HepG2 (cell line): ENCODE data around the gene CHST14. TPM values are rescaled to one million over a fixed set of nuclear protein-coding genes. Genes with fewer than 3 reads are reported as not detected.
A peak's percentile ranks its signal among the peaks of the same experiment; 100 is the strongest.

Source experiments
- MXD4 ChIP-seq: IDR thresholded peaks from 2 replicates; pipeline ENCODE4 v1.6.1; 2016; ENCODE audit warnings: mild to moderate bottlenecking, missing biosample characterization, missing genetic modification reagents
- NKX3-1 ChIP-seq: sonication (generic); formaldehyde crosslinking; IDR thresholded peaks from 2 replicates; pipeline ENCODE4 v1.5.0; 2020; ENCODE audit warnings: missing genetic modification reagents
- RCOR2 ChIP-seq: IDR thresholded peaks from 2 replicates; pipeline ENCODE4 v1.6.1; 2016; ENCODE audit warnings: missing biosample characterization, missing genetic modification reagents
- RELA ChIP-seq: sonication (generic); formaldehyde crosslinking; IDR thresholded peaks from 2 replicates; pipeline ENCODE4 v1.4.0; 2020; ENCODE audit warnings: missing genetic modification reagents
- SRF ChIP-seq: IDR thresholded peaks from 2 replicates; pipeline ENCODE4 v1.6.1; 2011; ENCODE audit warnings: mild to moderate bottlenecking, low read depth, low read length, moderate library complexity
- SRSF9 ChIP-seq: fragments of 200-400 bp; formaldehyde crosslinking; IDR thresholded peaks from 2 replicates; pipeline ENCODE4 v1.6.1; 2018; ENCODE audit warnings: borderline replicate concordance, mild to moderate bottlenecking, low read depth, low read length; ENCODE audit not compliant: insufficient read depth, poor library complexity, severe bottlenecking
- SYNCRIP ChIP-seq: fragments of 200-400 bp; formaldehyde crosslinking; IDR thresholded peaks from 2 replicates; pipeline ENCODE4 v1.6.1; 2018; ENCODE audit warnings: mild to moderate bottlenecking, low read depth, low read length; ENCODE audit not compliant: insufficient read depth
- TBP ChIP-seq: sonication (generic); formaldehyde crosslinking; IDR thresholded peaks from 2 replicates; pipeline ENCODE4 v1.5.0; 2020; ENCODE audit warnings: missing genetic modification reagents
- ZNF263 ChIP-seq: sonication (generic); formaldehyde crosslinking; IDR thresholded peaks from 2 replicates; pipeline ENCODE4 v1.4.0; 2020; ENCODE audit warnings: missing genetic modification reagents
- polyA plus RNA-seq, 8 experiments: library from polyadenylated mRNA; depleted of rRNA in 3 of 8; stranded (reverse) in 7 of 8; unstranded in 1 of 8; fragments of >200 nt; fragmentation: Illumina TruSeq in 4 of 8; extraction: Trizol in 4 of 8; gene quantifications; 2 replicates each; pipeline versions ENCODE4 v1.2.1 to v1.2.3, GENCODE V29; 2011 to 2016; ENCODE audit warnings: low read depth in 4 of 8, missing spikeins in 1 of 8, mixed read lengths in 1 of 8; ENCODE audit not compliant: insufficient read depth in 1 of 8
- total RNA-seq, 5 experiments: library from RNA; depleted of rRNA; stranded (reverse); fragments of >200 nt; fragmentation: Illumina TruSeq; extraction: Trizol; gene quantifications; 2 replicates each; pipeline ENCODE4 v1.2.3, GENCODE V29; 2016; ENCODE audit warnings: low read depth in 1 of 5
- TF ChIP-seq, protein P1 (sequence below): sonication (generic); formaldehyde crosslinking; IDR thresholded peaks from 2 replicates; pipeline ENCODE4 v1.4.0; 2020; ENCODE audit warnings: mild to moderate bottlenecking, missing genetic modification reagents
- TF ChIP-seq, protein P2 (sequence below): sonication (generic); formaldehyde crosslinking; IDR thresholded peaks from 2 replicates; pipeline ENCODE4 v1.4.0; 2020; ENCODE audit warnings: low read depth, mild to moderate bottlenecking, missing genetic modification reagents
- TF ChIP-seq, protein P3 (sequence below): sonication (generic); formaldehyde crosslinking; IDR thresholded peaks from 2 replicates; pipeline ENCODE4 v1.4.0; 2020; ENCODE audit warnings: missing genetic modification reagents, mild to moderate bottlenecking, borderline replicate concordance
- TF ChIP-seq, protein P4 (sequence below): sonication (generic); formaldehyde crosslinking; IDR thresholded peaks from 2 replicates; pipeline ENCODE4 v1.8.0; 2023; ENCODE audit warnings: mild to moderate bottlenecking, missing genetic modification reagents
- TF ChIP-seq, protein P5 (sequence below): sonication (generic); formaldehyde crosslinking; IDR thresholded peaks from 2 replicates; pipeline ENCODE4 v1.4.0; 2020; ENCODE audit warnings: missing genetic modification reagents, borderline replicate concordance

Gene CHST14
- total and polyA plus RNA-seq, 2 of the 13 experiments (the other 11 are each of a cell fraction or from before 2014, with no cell fraction given), result 8.9 to 12.4 TPM

DNA sequence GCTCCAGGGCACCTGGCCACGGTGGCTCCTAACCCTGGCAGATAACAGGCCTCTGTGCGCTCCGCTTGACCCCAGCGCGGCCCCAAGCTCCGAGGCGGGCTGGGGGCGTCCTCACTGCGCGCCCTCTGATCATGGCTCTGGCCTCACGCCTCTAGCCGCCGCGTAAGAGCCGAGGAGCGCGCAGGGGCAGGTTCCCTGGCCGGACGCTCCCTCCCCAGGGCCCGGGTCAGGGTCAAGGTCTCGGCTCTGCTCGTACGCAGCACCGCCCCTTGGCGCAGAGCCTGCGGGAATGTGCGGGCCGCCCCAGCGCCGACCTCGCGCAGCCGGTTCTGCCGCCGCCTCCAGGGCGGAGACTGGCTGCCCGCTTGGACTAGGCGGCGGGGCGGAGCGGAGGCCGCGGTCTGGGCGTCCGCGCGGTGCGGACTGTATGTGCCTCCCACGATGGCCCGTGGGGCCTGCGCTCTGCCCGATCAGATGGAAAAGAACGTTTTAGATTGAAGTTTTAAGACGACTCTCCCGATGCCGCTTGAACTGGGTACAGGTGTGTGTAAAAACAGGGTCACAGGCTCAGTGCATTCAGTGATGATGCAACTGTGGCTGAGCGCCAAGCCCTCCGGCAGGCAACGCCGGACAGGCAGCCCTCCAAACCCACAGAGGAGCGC is 40.8 kb downstream of the CHST14 start (continued):
- TF ChIP-seq, protein P1, sequence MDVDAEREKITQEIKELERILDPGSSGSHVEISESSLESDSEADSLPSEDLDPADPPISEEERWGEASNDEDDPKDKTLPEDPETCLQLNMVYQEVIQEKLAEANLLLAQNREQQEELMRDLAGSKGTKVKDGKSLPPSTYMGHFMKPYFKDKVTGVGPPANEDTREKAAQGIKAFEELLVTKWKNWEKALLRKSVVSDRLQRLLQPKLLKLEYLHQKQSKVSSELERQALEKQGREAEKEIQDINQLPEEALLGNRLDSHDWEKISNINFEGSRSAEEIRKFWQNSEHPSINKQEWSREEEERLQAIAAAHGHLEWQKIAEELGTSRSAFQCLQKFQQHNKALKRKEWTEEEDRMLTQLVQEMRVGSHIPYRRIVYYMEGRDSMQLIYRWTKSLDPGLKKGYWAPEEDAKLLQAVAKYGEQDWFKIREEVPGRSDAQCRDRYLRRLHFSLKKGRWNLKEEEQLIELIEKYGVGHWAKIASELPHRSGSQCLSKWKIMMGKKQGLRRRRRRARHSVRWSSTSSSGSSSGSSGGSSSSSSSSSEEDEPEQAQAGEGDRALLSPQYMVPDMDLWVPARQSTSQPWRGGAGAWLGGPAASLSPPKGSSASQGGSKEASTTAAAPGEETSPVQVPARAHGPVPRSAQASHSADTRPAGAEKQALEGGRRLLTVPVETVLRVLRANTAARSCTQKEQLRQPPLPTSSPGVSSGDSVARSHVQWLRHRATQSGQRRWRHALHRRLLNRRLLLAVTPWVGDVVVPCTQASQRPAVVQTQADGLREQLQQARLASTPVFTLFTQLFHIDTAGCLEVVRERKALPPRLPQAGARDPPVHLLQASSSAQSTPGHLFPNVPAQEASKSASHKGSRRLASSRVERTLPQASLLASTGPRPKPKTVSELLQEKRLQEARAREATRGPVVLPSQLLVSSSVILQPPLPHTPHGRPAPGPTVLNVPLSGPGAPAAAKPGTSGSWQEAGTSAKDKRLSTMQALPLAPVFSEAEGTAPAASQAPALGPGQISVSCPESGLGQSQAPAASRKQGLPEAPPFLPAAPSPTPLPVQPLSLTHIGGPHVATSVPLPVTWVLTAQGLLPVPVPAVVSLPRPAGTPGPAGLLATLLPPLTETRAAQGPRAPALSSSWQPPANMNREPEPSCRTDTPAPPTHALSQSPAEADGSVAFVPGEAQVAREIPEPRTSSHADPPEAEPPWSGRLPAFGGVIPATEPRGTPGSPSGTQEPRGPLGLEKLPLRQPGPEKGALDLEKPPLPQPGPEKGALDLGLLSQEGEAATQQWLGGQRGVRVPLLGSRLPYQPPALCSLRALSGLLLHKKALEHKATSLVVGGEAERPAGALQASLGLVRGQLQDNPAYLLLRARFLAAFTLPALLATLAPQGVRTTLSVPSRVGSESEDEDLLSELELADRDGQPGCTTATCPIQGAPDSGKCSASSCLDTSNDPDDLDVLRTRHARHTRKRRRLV (CRISPR knock-in tag), result no peak
- TF ChIP-seq ZNF263 (no peak), SRF (no peak), MXD4 (CRISPR knock-in tag) (peak; percentile 66; the same call in 1 of the 2 replicates), RELA (CRISPR knock-in tag) (0 out of 2 replicates have a peak, but pooled peaks have one; percentile 58), SYNCRIP (no peak), SRSF9 (no peak), NKX3-1 (CRISPR knock-in tag) (0 out of 2 replicates have a peak, but pooled peaks have one; percentile 24), TBP (CRISPR knock-in tag) (no peak), RCOR2 (CRISPR knock-in tag) (no peak)
- TF ChIP-seq, protein P2, sequence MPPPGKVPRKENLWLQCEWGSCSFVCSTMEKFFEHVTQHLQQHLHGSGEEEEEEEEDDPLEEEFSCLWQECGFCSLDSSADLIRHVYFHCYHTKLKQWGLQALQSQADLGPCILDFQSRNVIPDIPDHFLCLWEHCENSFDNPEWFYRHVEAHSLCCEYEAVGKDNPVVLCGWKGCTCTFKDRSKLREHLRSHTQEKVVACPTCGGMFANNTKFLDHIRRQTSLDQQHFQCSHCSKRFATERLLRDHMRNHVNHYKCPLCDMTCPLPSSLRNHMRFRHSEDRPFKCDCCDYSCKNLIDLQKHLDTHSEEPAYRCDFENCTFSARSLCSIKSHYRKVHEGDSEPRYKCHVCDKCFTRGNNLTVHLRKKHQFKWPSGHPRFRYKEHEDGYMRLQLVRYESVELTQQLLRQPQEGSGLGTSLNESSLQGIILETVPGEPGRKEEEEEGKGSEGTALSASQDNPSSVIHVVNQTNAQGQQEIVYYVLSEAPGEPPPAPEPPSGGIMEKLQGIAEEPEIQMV, result peak; percentile 84
- TF ChIP-seq, protein P3, sequence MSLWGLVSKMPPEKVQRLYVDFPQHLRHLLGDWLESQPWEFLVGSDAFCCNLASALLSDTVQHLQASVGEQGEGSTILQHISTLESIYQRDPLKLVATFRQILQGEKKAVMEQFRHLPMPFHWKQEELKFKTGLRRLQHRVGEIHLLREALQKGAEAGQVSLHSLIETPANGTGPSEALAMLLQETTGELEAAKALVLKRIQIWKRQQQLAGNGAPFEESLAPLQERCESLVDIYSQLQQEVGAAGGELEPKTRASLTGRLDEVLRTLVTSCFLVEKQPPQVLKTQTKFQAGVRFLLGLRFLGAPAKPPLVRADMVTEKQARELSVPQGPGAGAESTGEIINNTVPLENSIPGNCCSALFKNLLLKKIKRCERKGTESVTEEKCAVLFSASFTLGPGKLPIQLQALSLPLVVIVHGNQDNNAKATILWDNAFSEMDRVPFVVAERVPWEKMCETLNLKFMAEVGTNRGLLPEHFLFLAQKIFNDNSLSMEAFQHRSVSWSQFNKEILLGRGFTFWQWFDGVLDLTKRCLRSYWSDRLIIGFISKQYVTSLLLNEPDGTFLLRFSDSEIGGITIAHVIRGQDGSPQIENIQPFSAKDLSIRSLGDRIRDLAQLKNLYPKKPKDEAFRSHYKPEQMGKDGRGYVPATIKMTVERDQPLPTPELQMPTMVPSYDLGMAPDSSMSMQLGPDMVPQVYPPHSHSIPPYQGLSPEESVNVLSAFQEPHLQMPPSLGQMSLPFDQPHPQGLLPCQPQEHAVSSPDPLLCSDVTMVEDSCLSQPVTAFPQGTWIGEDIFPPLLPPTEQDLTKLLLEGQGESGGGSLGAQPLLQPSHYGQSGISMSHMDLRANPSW (CRISPR knock-in tag), result no peak
- TF ChIP-seq, protein P4, sequence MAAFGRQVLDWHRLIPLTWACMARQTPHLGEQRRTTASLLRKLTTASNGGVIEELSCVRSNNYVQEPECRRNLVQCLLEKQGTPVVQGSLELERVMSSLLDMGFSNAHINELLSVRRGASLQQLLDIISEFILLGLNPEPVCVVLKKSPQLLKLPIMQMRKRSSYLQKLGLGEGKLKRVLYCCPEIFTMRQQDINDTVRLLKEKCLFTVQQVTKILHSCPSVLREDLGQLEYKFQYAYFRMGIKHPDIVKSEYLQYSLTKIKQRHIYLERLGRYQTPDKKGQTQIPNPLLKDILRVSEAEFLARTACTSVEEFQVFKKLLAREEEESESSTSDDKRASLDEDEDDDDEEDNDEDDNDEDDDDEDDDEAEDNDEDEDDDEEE, result no peak
- TF ChIP-seq, protein P5, sequence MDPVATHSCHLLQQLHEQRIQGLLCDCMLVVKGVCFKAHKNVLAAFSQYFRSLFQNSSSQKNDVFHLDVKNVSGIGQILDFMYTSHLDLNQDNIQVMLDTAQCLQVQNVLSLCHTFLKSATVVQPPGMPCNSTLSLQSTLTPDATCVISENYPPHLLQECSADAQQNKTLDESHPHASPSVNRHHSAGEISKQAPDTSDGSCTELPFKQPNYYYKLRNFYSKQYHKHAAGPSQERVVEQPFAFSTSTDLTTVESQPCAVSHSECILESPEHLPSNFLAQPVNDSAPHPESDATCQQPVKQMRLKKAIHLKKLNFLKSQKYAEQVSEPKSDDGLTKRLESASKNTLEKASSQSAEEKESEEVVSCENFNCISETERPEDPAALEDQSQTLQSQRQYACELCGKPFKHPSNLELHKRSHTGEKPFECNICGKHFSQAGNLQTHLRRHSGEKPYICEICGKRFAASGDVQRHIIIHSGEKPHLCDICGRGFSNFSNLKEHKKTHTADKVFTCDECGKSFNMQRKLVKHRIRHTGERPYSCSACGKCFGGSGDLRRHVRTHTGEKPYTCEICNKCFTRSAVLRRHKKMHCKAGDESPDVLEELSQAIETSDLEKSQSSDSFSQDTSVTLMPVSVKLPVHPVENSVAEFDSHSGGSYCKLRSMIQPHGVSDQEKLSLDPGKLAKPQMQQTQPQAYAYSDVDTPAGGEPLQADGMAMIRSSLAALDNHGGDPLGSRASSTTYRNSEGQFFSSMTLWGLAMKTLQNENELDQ, result no peak
